ENCODE data around the gene CHPF.

CHPF gene

GRCh38 chr2:219492575-219492974 is 51.0 kb downstream of the CHPF start:
- in situ Hi-C loops (cut with HindIII; ENCODE audit: low pct_ligation_motif_present, low pct_unique_long_range_greater_than_20kb, low sequenced_read_pairs): no loop called here

GRCh38 chr2:219491278-219491963 is 52.2 kb downstream of the CHPF start:
- no peak for DNase-seq
- in situ Hi-C loops (cut with HindIII; ENCODE audit: low pct_ligation_motif_present, low pct_unique_long_range_greater_than_20kb, low sequenced_read_pairs): no loop called here

More at GRCh38 chr2:219492575-219492974, 51.0 kb downstream of the CHPF start:
- DNase-seq: no peak

GRCh38 chr2:219490600-219491130 is 52.9 kb downstream of the CHPF start:
- in situ Hi-C loops (cut with HindIII; ENCODE audit: low pct_ligation_motif_present, low pct_unique_long_range_greater_than_20kb, low sequenced_read_pairs): no loop called here
- DNase-seq: no peak

GRCh38 chr2:219490186-219490585 is 53.4 kb downstream of the CHPF start:
- in situ Hi-C loops (cut with HindIII; ENCODE audit: low pct_ligation_motif_present, low pct_unique_long_range_greater_than_20kb, low sequenced_read_pairs): no loop called here
- no peak for DNase-seq

- in situ Hi-C loops (cut with HindIII; ENCODE audit: low pct_ligation_motif_present, low pct_unique_long_range_greater_than_20kb, low sequenced_read_pairs): no loop called here
- no peak for DNase-seq
Measured at GRCh38 chr2:219489315-219489714, 54.3 kb downstream of the CHPF start.
